Measurements from ENCODE around the gene OTUB1.

Gene OTUB1

DNA sequence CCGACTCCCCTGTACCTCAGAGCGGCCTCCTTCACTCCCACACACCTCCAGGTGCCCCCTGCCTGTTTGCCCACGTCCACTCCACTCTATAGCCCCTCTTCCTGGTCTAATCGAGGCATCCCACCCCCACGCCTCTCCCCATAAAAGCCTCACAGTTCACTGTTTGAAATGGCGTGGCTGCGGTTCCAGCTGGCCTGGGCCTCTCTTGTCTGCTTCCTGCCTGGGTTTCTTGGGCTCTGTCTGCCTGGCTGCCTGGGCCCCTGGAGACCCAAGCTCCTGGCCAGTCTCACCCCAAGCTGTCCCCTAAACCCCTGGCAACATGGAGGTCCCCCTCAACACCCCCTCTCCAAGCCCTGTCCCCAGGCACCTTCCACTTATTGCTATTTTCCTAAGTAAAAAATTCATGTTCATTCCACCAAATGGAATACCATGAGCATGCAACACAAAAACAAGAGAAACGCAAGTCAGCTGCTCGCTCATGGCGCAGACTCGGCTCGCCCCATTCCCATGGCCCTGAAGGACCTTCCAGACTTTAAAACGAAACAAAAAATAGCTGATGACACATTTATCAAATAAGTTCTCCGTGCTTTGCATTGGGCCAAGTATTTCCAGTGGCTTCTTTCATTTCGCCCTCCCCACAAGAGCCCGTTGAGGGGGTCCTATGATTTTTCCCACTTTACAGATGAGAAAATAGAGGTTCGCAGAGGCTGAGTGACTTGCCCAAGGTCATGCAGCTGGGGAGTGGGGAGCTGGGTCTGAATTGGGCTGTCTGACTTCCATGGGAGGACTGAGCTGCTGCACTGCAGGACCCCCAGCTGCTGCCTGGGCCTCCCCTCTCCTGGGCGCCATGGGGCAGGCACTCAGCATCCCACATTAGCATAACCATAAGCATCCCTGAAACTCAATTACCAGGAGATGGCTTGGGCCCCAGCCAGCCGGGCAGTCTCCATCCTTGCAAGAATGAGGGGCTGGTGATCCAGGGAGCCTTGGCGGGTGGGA, 37.8 kb downstream of the OTUB1 start:
- no CpG with 5 or more reads among the region's 20 CpGs for WGBS (ENCODE audit: insufficient coverage, insufficient read length)
- Histone ChIP-seq H3K27me3 (ENCODE audit: control insufficient read depth, insufficient read depth, low read length) (no peaks in the 10 kb centered on the region; the same call in 1 of the 2 replicates), H3K9me3 (ENCODE audit: control insufficient read depth, insufficient read depth, low read length) (no peaks in the 10 kb centered on the region), H3K4me1 (ENCODE audit: control insufficient read depth, insufficient read depth, low read length) (peaks cover 28% of the 10 kb centered on the region), H3K4me3 (ENCODE audit: low read length) (no peak overlapping the region), H3K36me3 (ENCODE audit: control insufficient read depth, insufficient read depth, low read length) (no peaks in the 10 kb centered on the region), H3K27ac (ENCODE audit: low read length) (no peak overlapping the region)
- DNase-seq (ENCODE audit: low read depth, low spot score) = no peak

DNA sequence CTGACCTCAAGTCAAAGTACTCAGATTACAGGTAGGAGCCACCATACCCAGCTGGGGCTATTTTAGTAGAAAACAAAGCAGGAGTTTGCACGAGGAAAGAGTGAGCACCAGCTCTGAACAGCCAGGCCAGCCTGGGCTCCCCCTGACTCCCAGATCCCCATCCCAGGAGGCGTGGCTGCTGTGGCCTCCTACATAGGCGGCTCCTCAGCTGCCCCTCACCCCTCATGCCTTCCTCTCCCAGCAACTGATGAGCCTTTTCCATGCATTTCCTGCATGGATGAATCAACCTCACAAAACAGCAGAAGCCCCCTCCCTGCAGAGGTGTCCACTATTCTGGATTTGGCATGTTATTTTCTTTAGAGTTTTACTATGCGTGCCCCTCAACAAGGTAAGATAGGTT, 39.0 kb downstream of the OTUB1 start:
- DNase-seq (ENCODE audit: low read depth, low spot score) = no peak
- Histone ChIP-seq H3K27me3 (ENCODE audit: control insufficient read depth, insufficient read depth, low read length) (no peaks in the 10 kb centered on the region; the same call in 1 of the 2 replicates), H3K9me3 (ENCODE audit: control insufficient read depth, insufficient read depth, low read length) (no peaks in the 10 kb centered on the region), H3K4me3 (ENCODE audit: low read length) (no peak overlapping the region), H3K4me1 (ENCODE audit: control insufficient read depth, insufficient read depth, low read length) (peaks cover 29% of the 10 kb centered on the region), H3K27ac (ENCODE audit: low read length) (no peak overlapping the region), H3K36me3 (ENCODE audit: control insufficient read depth, insufficient read depth, low read length) (no peaks in the 10 kb centered on the region)
- WGBS (ENCODE audit: insufficient coverage, insufficient read length) = no CpG with 5 or more reads among the region's 4 CpGs

DNA sequence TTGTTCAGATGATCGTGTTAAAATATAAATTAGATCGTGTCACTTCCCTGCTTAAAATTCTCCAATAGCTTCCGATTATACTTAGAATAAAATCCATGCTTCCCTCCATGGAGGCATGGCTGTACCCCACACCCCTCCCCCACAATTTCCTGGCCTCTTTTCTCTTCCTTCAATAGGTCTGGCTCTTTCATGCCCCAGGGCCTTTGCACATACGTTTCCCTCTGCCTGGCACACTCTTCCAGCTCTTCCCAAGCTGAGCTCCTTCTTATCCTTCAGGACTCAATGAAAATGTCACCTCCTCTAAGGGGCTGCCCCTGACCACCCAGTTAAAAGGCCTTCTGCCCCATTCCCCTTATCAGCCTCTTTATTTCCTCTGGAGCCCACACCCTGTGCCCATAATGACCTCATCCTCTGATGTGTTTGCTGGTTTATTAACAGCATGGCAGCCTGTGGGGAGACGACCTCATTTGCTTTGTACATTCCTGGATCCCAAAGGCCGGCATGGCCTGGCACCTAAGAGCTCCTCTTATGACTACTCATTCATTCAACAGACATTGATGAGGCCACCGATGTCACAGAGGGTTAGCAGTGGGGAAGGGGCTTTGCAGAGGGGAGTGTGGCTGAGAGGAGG, 40.5 kb downstream of the OTUB1 start:
- WGBS (ENCODE audit: insufficient coverage, insufficient read length) = no CpG with 5 or more reads among the region's 7 CpGs
- peaks cover 2% of the 10 kb centered on the region; the same call in 1 of the 2 replicates for H3K27me3 ChIP-seq (ENCODE audit: control insufficient read depth, insufficient read depth, low read length)
- H3K4me1 ChIP-seq (ENCODE audit: control insufficient read depth, insufficient read depth, low read length) = peaks cover 22% of the 10 kb centered on the region
- H3K9me3 ChIP-seq (ENCODE audit: control insufficient read depth, insufficient read depth, low read length) = no peaks in the 10 kb centered on the region
- H3K4me3 ChIP-seq (ENCODE audit: low read length) = no peak overlapping the region
- H3K36me3 ChIP-seq (ENCODE audit: control insufficient read depth, insufficient read depth, low read length) = no peaks in the 10 kb centered on the region
- H3K27ac ChIP-seq (ENCODE audit: low read length) = no peak overlapping the region
- no peak for DNase-seq (ENCODE audit: low read depth, low spot score)

DNA sequence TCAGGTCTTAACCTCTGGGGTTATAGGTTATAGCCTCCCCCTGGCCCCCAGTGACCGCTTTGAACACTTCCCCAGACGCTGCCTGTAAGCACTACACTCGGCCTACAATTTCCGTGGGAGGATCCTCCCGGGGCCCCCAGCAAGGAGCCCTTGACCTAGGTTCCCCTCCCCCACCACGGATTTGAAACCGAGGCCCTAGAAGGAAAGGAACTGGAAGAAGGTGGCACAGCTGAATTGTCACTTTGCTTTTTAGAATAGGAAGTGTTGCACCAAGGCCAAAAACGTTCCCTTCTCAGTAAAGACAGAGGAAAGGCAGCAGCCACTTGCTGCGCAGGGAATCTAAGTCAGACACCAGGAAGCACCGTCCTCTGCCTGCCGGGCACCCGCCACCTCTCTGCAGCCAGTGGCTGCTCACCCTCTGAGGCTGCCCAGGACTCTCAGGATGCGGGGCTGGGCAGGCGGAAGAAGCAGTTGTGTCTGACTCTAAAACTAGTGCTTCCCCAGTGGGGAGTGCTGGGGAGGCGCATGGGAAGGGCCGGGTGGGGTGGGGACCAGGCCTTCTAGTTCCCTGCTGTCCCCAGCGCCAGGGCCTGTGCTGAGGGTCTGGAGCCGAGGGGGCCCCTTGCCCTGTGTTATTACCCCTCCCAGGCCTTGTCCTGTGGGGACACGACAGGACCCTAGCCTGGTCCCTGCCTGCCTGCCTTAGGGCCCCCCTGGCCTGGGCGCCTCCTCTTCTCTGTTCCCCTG, 41.6 kb downstream of the OTUB1 start:
- DNase-seq (ENCODE audit: low read depth, low spot score) = no peak
- no peak overlapping the region for H3K27ac ChIP-seq (ENCODE audit: low read length)
- peaks cover 10% of the 10 kb centered on the region; the same call in 1 of the 2 replicates for H3K27me3 ChIP-seq (ENCODE audit: control insufficient read depth, insufficient read depth, low read length)
- H3K36me3 ChIP-seq (ENCODE audit: control insufficient read depth, insufficient read depth, low read length) = no peaks in the 10 kb centered on the region
- H3K4me3 ChIP-seq (ENCODE audit: low read length) = no peak overlapping the region
- no peaks in the 10 kb centered on the region for H3K9me3 ChIP-seq (ENCODE audit: control insufficient read depth, insufficient read depth, low read length)
- peaks cover 22% of the 10 kb centered on the region for H3K4me1 ChIP-seq (ENCODE audit: control insufficient read depth, insufficient read depth, low read length)
- WGBS (ENCODE audit: insufficient coverage, insufficient read length) = no CpG with 5 or more reads among the region's 20 CpGs

DNA sequence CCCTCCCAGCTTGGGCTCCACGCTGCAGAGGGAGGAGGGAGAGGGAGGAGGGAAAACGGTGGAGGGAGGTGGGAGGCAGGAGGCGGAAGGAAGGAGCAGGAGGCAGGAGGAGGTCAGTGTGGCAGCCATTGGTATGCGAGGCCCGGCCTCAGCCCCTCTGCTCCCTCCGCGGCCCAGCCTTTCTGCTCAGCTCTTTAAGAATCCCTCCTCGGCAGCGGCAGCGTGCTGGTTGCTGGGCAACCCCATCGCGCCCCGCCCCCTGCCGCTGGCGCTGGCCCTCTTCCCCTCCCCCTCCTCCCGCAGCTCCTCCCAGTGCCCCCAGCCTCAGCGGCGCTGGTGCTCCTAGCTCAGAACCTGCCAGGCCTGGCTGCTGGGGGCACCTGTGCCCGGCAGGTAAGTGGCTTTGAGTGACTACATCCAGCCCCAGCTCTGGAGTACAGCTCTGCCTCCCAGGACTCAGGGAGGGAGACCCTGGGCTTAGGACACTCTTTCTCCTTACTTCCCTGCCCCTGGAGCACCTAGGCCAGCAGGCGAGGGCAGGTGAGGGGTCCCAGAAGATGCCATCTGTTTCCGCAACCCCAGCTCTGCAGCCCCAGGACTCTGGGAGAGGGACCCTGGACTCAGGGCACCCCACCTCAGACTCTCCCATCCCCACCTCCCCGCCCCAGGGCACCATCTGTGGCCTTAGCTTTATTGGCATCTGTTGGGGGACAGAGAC, 42.3 kb downstream of the OTUB1 start:
- Histone ChIP-seq H3K36me3 (ENCODE audit: control insufficient read depth, insufficient read depth, low read length) (no peaks in the 10 kb centered on the region), H3K27me3 (ENCODE audit: control insufficient read depth, insufficient read depth, low read length) (peaks cover 12% of the 10 kb centered on the region; the same call in 1 of the 2 replicates), H3K9me3 (ENCODE audit: control insufficient read depth, insufficient read depth, low read length) (no peaks in the 10 kb centered on the region), H3K4me1 (ENCODE audit: control insufficient read depth, insufficient read depth, low read length) (peaks cover 22% of the 10 kb centered on the region), H3K27ac (ENCODE audit: low read length) (no peak overlapping the region), H3K4me3 (ENCODE audit: low read length) (no peak overlapping the region)
- WGBS (ENCODE audit: insufficient coverage, insufficient read length) = no CpG with 5 or more reads among the region's 22 CpGs
- DNase-seq (ENCODE audit: low read depth, low spot score) = peak; percentile 52

DNA sequence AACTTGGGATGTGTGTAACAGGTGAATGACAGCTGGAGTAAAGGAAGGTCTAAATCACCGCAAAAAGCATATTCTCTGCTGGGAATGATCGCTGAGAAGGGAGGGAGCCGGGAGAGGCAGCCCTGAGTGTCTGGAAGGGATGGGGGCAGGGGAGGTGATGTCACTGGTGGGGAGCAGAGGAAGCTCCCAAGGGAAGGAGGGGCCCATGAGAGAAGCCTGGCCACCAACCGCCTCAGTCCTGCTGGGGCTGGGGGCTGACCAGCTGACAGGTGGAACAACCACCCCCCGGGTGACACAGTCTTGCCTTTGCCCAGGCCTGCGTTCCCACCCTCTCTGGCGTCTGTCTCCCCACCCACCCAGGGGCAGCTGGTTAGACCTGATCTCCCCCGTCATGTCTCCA, 43.5 kb downstream of the OTUB1 start:
- H3K4me3 ChIP-seq (ENCODE audit: low read length) = no peak overlapping the region
- no peak for DNase-seq (ENCODE audit: low read depth, low spot score)
- H3K4me1 ChIP-seq (ENCODE audit: control insufficient read depth, insufficient read depth, low read length) = peaks cover 17% of the 10 kb centered on the region
- peaks cover 16% of the 10 kb centered on the region for H3K27me3 ChIP-seq (ENCODE audit: control insufficient read depth, insufficient read depth, low read length)
- no CpG with 5 or more reads among the region's 8 CpGs for WGBS (ENCODE audit: insufficient coverage, insufficient read length)
- no peaks in the 10 kb centered on the region for H3K9me3 ChIP-seq (ENCODE audit: control insufficient read depth, insufficient read depth, low read length)
- H3K27ac ChIP-seq (ENCODE audit: low read length) = no peak overlapping the region
- no peaks in the 10 kb centered on the region for H3K36me3 ChIP-seq (ENCODE audit: control insufficient read depth, insufficient read depth, low read length)

DNA sequence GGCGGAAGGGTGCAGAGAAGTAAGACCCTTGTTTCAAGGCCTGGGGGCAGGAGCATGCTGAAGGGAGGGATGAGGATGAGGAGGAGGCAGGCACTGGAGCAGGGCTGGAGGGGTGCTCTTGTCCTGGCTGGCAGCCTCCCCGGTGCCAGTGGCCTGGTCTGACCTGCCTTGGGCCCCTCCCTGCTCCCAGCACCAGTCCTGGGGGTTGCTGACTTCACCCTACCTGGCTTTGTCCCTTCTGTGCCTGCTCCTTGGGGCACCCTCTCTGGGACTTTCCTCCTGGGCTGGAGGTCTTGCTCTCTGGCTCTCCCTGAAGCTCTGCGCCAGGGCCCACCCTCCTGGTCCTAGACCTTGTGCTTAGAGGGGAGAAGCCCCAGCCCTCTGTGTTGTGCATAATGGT, 44.8 kb downstream of the OTUB1 start:
- DNase-seq (ENCODE audit: low read depth, low spot score) = no peak
- no CpG with 5 or more reads among the region's 3 CpGs for whole genome bisulfite sequencing (ENCODE audit: insufficient coverage, insufficient read length)
- H3K9me3 ChIP-seq (ENCODE audit: control insufficient read depth, insufficient read depth, low read length) = no peaks in the 10 kb centered on the region
- H3K27me3 ChIP-seq (ENCODE audit: control insufficient read depth, insufficient read depth, low read length) = peaks cover 22% of the 10 kb centered on the region
- H3K4me3 ChIP-seq (ENCODE audit: low read length) = no peak overlapping the region
- H3K4me1 ChIP-seq (ENCODE audit: control insufficient read depth, insufficient read depth, low read length) = peaks cover 18% of the 10 kb centered on the region
- H3K36me3 ChIP-seq (ENCODE audit: control insufficient read depth, insufficient read depth, low read length) = no peaks in the 10 kb centered on the region
- no peak overlapping the region for H3K27ac ChIP-seq (ENCODE audit: low read length)

DNA sequence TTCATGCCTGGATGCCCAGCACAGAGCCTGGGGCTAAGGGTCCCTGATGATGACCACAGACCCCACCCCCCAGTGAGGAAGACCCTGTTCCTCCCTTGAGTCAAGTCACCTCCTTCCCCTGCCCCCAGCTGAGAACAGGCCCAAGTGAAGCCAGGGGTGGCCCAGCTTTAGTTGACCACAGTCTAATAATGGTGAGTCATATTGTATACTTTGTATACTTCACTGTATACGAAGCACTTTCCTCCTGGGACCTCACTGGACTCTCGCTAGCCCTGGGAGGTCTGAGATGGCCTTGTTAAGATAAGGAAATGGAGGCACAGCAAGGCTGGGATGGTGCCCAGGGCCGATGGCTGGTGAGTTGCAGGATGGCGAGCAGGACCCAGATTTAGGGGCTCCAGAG, 45.8 kb downstream of the OTUB1 start:
- DNase-seq (ENCODE audit: low read depth, low spot score) = no peak
- H3K4me3 ChIP-seq (ENCODE audit: low read length) = no peak overlapping the region; the same call in 1 of the 2 replicates
- no peaks in the 10 kb centered on the region for H3K9me3 ChIP-seq (ENCODE audit: control insufficient read depth, insufficient read depth, low read length)
- peaks cover 18% of the 10 kb centered on the region for H3K4me1 ChIP-seq (ENCODE audit: control insufficient read depth, insufficient read depth, low read length)
- no peak overlapping the region for H3K27ac ChIP-seq (ENCODE audit: low read length)
- H3K36me3 ChIP-seq (ENCODE audit: control insufficient read depth, insufficient read depth, low read length) = no peaks in the 10 kb centered on the region
- WGBS (ENCODE audit: insufficient coverage, insufficient read length) = no CpG with 5 or more reads among the region's 4 CpGs
- H3K27me3 ChIP-seq (ENCODE audit: control insufficient read depth, insufficient read depth, low read length) = peaks cover 29% of the 10 kb centered on the region

DNA sequence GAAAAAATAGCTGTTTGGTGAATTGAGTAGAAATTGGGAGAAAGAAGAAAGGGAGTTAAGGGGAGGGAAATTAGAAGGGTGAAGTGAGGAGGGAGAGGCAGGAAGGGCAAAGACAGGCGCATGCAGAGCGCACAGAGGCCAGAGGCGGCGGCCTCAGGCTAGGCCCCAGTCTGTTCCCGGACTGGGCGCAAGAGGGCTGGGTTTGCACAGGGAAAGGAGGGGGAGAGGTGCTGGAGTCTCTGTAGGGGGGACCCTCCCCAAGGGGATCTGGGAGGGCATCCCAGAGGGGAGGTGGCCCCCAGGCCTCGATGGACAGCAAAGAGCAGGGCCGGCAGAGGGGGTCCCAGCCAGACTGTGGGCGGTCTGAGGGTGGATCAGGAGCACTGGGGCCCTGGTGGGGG, 48.2 kb downstream of the OTUB1 start:
- WGBS (ENCODE audit: insufficient coverage, insufficient read length) = no CpG with 5 or more reads among the region's 9 CpGs
- Histone ChIP-seq H3K9me3 (ENCODE audit: control insufficient read depth, insufficient read depth, low read length) (no peaks in the 10 kb centered on the region), H3K36me3 (ENCODE audit: control insufficient read depth, insufficient read depth, low read length) (no peaks in the 10 kb centered on the region), H3K4me3 (ENCODE audit: low read length) (no peak overlapping the region), H3K27me3 (ENCODE audit: control insufficient read depth, insufficient read depth, low read length) (peaks cover 50% of the 10 kb centered on the region), H3K27ac (ENCODE audit: low read length) (no peak overlapping the region), H3K4me1 (ENCODE audit: control insufficient read depth, insufficient read depth, low read length) (0 out of 2 replicates have a peak, but pooled peaks cover 2% of the 10 kb centered on the region)
- no peak for DNase-seq (ENCODE audit: low read depth, low spot score)
